Measurements from ENCODE around the gene MIPOL1.

Gene MIPOL1

GRCh38 chr14:37587131-37587803, 389.5 kb downstream of the MIPOL1 start:
- DNase-seq (ENCODE audit: low read depth in 2 of 2): no peak

- DNase-seq (ENCODE audit: low read depth in 2 of 2): no peak
Measured at GRCh38 chr14:37587881-37588666, 390.3 kb downstream of the MIPOL1 start.

DNA sequence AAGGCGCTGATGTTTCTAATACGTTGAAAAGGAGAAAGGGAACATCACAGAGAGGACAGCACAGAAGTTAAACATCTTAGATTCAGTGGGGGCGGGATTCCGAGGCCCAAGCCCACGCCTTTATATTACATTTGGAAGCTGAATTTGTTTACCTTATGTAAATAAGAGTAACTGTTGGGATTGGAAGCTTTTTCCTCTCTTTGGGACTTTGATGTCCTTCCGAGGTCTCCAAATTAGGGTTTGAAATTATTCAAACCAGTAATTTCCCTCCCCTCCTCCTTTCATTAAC, 390.9 kb downstream of the MIPOL1 start:
- no peak for DNase-seq (ENCODE audit: low read depth in 2 of 2)

GRCh38 chr14:37588956-37589714, 391.4 kb downstream of the MIPOL1 start:
- no peak for DNase-seq (ENCODE audit: low read depth in 2 of 2)

- DNase-seq (ENCODE audit: low read depth in 2 of 2): no peak
Measured at GRCh38 chr14:37589715-37590427, 392.1 kb downstream of the MIPOL1 start.

DNA sequence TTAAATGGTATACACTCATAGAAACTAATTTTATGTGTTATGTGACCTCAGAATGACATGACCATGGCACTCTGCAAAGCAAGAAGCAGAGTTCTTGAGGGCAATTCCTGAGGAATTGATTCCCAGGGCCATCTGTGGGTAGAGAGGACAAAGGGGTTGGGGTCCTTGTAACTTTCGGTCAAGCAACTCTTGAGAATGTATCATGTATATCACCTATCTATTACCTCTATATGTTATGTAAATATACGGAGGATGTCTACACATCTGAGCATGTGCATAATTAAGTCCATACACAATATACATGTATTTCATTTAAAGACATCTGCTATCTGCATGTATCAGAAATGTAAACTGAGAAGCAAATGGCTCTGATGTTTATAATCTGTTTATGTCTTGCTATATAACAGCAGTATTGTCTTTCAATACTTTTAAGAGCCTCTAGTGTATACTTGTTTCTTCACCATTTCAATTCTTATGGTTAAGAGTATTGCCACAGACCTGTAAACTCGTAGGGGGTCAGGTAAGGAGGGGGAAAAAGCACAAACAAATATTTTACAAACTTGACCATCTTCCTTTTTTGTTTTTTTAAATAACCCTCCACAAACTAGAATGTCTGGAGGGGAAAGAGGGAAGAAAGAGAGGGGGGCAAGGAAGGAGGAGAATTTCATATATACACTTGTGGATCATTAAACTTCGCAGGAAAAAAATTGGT, 392.8 kb downstream of the MIPOL1 start:
- DNase-seq (ENCODE audit: low read depth in 2 of 2): no peak

- DNase-seq (ENCODE audit: low read depth in 2 of 2): no peak
Measured at GRCh38 chr14:37591311-37591940, 393.7 kb downstream of the MIPOL1 start.

DNA sequence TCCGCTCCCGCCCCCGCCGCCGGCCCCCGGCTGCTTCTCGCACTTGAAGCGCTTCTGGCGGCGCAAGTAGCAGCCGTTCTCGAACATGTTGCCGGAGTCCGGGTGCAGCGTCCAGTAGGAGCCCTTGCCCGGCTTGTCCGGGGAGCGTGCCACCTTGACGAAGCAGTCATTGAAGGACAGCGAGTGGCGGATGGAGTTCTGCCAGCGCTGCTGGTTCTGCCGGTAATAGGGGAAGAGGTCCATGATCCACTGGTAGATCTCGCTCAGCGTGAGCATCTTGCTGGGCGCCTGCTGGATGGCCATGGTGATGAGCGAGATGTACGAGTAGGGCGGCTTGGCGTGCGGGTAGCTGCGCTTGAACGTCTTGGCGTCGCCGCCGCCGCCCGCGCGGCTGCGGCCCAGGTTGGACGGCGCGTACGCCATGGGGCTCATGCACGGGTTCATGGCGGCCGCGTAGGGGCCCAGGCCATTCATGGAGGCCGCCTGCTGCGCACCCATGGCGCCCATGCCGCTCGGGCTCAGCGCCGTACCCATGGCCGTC, 394.3 kb downstream of the MIPOL1 start:
- DNase-seq (ENCODE audit: low read depth in 2 of 2): no peak

- DNase-seq (ENCODE audit: low read depth in 2 of 2): no peak
Measured at GRCh38 chr14:37592482-37593408, 395.0 kb downstream of the MIPOL1 start.

- no peak for DNase-seq (ENCODE audit: low read depth in 2 of 2)
Measured at GRCh38 chr14:37593511-37594237, 395.9 kb downstream of the MIPOL1 start.

- DNase-seq (ENCODE audit: low read depth in 2 of 2): no peak
Measured at GRCh38 chr14:37594238-37594970, 396.7 kb downstream of the MIPOL1 start.

- no peak for DNase-seq (ENCODE audit: low read depth in 2 of 2)
Measured at GRCh38 chr14:37594971-37595808, 397.5 kb downstream of the MIPOL1 start, which contains the start of the genes FOXA1 and TTC6. Gene FOXA1 (minus strand): TSS chr14:37595249. CDS start chr14:37594972, 277 bp downstream. Gene TTC6 (plus strand): TSS chr14:37595629. CDS start chr14:37622065, 26,436 bp downstream.

GRCh38 chr14:37595809-37596621, 398.3 kb downstream of the MIPOL1 start:
- peak; percentile 17 to 42 for DNase-seq (ENCODE audit: low read depth in 2 of 2)

DNA sequence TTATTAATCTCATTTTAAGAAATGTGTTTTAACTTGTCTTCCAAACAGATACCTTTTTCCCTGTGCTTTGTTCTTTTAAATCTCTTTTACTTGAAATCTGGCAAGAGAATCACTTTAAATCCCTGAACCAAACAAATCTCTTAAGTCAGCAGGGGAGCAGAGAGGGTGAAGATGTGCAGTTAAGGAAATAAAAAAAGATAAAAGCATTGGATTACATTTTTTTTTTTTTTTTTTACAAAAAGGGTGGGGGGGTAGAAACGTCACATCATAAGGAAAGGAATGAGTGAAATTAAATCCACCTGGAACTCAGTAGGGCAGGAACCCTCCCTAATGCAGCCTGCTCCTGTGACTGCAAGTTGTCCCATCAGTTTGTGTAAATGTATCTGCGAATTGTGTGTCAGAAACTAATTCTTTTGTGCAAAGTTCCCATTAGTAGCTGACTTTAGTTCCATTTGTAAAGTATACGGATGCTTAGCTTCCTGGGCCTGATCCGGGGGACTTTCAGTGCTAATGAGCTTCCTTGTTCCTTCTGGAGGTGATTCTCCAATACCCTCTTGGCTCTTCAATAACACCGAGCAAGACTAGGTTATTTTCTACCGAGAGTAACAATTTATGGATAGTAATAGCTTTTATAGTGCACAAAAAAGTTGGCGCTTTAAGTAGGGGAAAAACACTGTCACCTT, 399.2 kb downstream of the MIPOL1 start:
- no peak for DNase-seq (ENCODE audit: low read depth in 2 of 2)

- DNase-seq (ENCODE audit: low read depth in 2 of 2): no peak
Measured at GRCh38 chr14:37597538-37597913, 399.8 kb downstream of the MIPOL1 start.
